Neutrophil (primary cell): ENCODE data around the gene YEATS2.
A peak's percentile ranks its signal among the peaks of the same experiment; 100 is the strongest.

Experiments used
- H3K27ac ChIP-seq: fragments of 200-600 bp; sonication (generic); 2 replicates; pipeline ENCODE4 v1.5.1; 2016; ENCODE audit warnings: mild to moderate bottlenecking, moderate library complexity
- H3K27me3 ChIP-seq: fragments of 200-600 bp; sonication (generic); 2 replicates; pipeline ENCODE4 v1.6.0; 2016; ENCODE audit warnings: mild to moderate bottlenecking
- H3K36me3 ChIP-seq: fragments of 200-600 bp; sonication (generic); 2 replicates; pipeline ENCODE4 v1.5.1; 2017
- H3K4me1 ChIP-seq, 2 experiments: fragments of 200-600 bp in 1 of 2; sonication (generic) in 1 of 2; 1 replicate in 1 of 2; 2 replicates in 1 of 2; pipeline versions ENCODE4 v1.5.1 to v1.6.1; 2013 to 2016; ENCODE audit warnings: low read depth in 1 of 2, low read length in 1 of 2, mild to moderate bottlenecking in 1 of 2, moderate library complexity in 1 of 2; ENCODE audit not compliant: control insufficient read depth in 1 of 2, insufficient read depth in 1 of 2
- H3K4me3 ChIP-seq, 2 experiments: fragments of 200-600 bp in 1 of 2; sonication (generic) in 1 of 2; 1 replicate in 1 of 2; 2 replicates in 1 of 2; pipeline ENCODE4 v1.5.1; 2013 to 2016; ENCODE audit warnings: low read depth in 1 of 2, low read length in 1 of 2, mild to moderate bottlenecking in 1 of 2, moderate library complexity in 1 of 2
- H3K9me3 ChIP-seq: fragments of 200-600 bp; sonication (generic); 2 replicates; pipeline ENCODE4 v1.5.1; 2016
- TF ChIP-seq, protein P1 (sequence below): fragments of 200-600 bp; sonication (generic); IDR thresholded peaks from 2 replicates; pipeline ENCODE4 v1.5.1; 2016; ENCODE audit warnings: antibody characterized with exemption

YEATS2 gene

DNA sequence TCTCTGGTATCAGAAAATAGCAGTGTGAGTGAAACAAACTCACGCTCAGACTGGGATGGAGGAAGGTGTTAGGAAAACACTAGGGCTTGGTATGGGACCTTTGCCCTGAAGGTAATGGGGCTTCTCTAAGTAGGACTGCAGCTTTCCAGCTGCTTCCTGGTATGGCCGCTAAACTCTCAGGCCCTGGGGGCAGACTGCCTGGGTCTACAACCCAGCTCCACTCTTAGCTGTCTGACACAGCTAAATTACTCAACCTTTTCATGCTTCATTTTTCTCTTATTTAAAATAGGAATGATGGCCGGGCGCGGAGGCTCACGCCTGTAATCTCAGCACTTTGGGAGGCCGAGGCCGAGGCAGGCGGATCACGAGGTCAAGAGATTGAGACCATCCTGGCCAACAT, 5.2 kb upstream of the YEATS2 start:
- H3K9me3 ChIP-seq, result no peaks in the 10 kb centered on the region
- peaks cover 4% of the 10 kb centered on the region in 2 experiments for H3K4me1 ChIP-seq
- no peaks in the 10 kb centered on the region for H3K27me3 ChIP-seq
- TF ChIP-seq, protein P1, sequence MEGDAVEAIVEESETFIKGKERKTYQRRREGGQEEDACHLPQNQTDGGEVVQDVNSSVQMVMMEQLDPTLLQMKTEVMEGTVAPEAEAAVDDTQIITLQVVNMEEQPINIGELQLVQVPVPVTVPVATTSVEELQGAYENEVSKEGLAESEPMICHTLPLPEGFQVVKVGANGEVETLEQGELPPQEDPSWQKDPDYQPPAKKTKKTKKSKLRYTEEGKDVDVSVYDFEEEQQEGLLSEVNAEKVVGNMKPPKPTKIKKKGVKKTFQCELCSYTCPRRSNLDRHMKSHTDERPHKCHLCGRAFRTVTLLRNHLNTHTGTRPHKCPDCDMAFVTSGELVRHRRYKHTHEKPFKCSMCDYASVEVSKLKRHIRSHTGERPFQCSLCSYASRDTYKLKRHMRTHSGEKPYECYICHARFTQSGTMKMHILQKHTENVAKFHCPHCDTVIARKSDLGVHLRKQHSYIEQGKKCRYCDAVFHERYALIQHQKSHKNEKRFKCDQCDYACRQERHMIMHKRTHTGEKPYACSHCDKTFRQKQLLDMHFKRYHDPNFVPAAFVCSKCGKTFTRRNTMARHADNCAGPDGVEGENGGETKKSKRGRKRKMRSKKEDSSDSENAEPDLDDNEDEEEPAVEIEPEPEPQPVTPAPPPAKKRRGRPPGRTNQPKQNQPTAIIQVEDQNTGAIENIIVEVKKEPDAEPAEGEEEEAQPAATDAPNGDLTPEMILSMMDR, result no peak
- no peak overlapping the region for H3K27ac ChIP-seq
- H3K4me3 ChIP-seq, result no peak overlapping the region
- H3K36me3 ChIP-seq, result no peaks in the 10 kb centered on the region

- H3K9me3 ChIP-seq, result no peaks in the 10 kb centered on the region
- TF ChIP-seq, protein P1, result no peak
- H3K4me3 ChIP-seq, result no peak overlapping the region
- peaks cover 17 to 23% of the 10 kb centered on the region in 2 experiments for H3K4me1 ChIP-seq
- H3K27ac ChIP-seq, result no peak overlapping the region
- H3K36me3 ChIP-seq, result no peaks in the 10 kb centered on the region
- H3K27me3 ChIP-seq, result no peaks in the 10 kb centered on the region
These were observed 1.8 kb upstream of the YEATS2 start for GRCh38 chr3:183695569-183696364.

- H3K9me3 ChIP-seq, result no peaks in the 10 kb centered on the region
- peaks cover 17 to 23% of the 10 kb centered on the region in 2 experiments for H3K4me1 ChIP-seq
- TF ChIP-seq, protein P1, result no peak
- H3K27ac ChIP-seq, result no peak overlapping the region
- no peaks in the 10 kb centered on the region for H3K36me3 ChIP-seq
- H3K27me3 ChIP-seq, result no peaks in the 10 kb centered on the region
- peak overlapping the region; percentile 80 to 88 for H3K4me3 ChIP-seq
These were observed 431 bp upstream of the YEATS2 start for GRCh38 chr3:183697123-183697609.

DNA sequence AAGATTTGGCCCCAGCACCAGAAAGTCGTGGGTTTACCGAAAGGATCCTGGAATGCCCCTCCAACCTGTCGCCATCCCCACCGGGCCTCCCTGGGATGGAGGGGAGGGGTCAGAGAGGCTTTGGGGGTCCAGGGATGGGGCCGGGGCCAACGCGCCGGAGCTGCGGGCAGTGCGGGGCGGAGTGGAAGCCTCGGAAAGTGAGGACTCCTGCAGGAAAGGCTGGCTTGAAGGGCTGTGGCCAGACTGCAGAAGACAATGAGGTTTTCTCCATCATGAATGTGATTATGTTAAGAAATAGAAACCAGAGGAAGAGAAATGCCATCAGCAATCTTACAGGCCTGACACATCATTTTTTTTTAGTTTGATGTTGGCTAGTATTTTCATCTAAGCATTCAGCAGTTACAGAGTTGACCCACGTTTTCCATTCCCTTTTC, 738 bp downstream of the YEATS2 start:
- H3K9me3 ChIP-seq, result no peaks in the 10 kb centered on the region
- no peaks in the 10 kb centered on the region for H3K36me3 ChIP-seq
- TF ChIP-seq, protein P1, result no peak
- H3K27me3 ChIP-seq, result no peaks in the 10 kb centered on the region
- H3K27ac ChIP-seq, result peak overlapping the region; percentile 79
- H3K4me1 ChIP-seq, result peaks cover 17 to 23% of the 10 kb centered on the region in 2 experiments
- peak overlapping the region; percentile 80 to 88 for H3K4me3 ChIP-seq

DNA sequence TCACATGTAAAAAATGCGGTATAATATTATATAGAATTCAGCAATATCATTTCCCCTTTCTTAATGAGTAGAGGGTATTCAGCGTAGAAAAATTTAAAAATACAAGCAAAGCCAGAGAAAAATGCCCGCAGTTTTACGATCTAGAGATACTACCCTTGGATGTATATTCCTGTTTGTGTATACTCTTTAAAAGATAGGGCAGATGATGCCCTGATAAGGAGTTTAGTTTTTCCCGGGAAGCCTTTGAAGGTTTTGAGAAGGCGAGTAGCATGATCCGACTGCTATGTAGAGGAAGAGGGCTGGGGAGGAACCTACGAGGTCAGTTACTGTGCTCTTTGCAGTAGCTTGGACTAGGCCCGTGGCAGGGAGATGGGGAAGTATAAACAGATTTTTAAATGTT, 1.2 kb downstream of the YEATS2 start:
- Histone ChIP-seq H3K9me3 (no peaks in the 10 kb centered on the region), H3K36me3 (no peaks in the 10 kb centered on the region), H3K27ac (peak overlapping the region; percentile 79), H3K4me3 (peak overlapping the region; percentile 80 to 88), H3K4me1 (peaks cover 17 to 23% of the 10 kb centered on the region in 2 experiments), H3K27me3 (no peaks in the 10 kb centered on the region)
- TF ChIP-seq, protein P1, result no peak
